Esophagus squamous epithelium (tissue), 5 donors: ENCODE results near the gene PGRMC2. TPM values are rescaled to one million over a fixed set of nuclear protein-coding genes. Genes with fewer than 3 reads are reported as not detected.
A peak's percentile ranks its signal among the peaks of the same experiment; 100 is the strongest.

Experiments
- DNase-seq: peaks from one replicate; lab custom pipeline; 2025; lab: John Stamatoyannopoulos, UW
- H3K27ac ChIP-seq, 4 donors: fragments of 200-600 bp; sonication (generic); one replicate each; pipeline ENCODE4 v1.5.1; 2016 to 2019; ENCODE audit warnings: mild to moderate bottlenecking in 1 of 4
- H3K27me3 ChIP-seq, 4 donors: fragments of 200-600 bp; sonication (generic); 1 replicate in 3 of 4; 2 replicates in 1 of 4; pipeline versions ENCODE4 v1.5.1 to v1.6.0; 2017 to 2021; ENCODE audit warnings: antibody characterized with exemption in 1 of 4
- H3K36me3 ChIP-seq, 3 donors: fragments of 200-600 bp; sonication (generic); one replicate each; pipeline ENCODE4 v1.5.1; 2016 to 2019
- H3K4me1 ChIP-seq, 3 donors: fragments of 200-600 bp; sonication (generic); one replicate each; pipeline ENCODE4 v1.5.1; 2017 to 2019
- H3K4me3 ChIP-seq, 4 donors: fragments of 200-600 bp; sonication (generic); 1 replicate in 3 of 4; 2 replicates in 1 of 4; pipeline ENCODE4 v1.5.1; 2016 to 2019; ENCODE audit warnings: mild to moderate bottlenecking in 2 of 4, moderate library complexity in 1 of 4
- H3K9me3 ChIP-seq, 3 donors: fragments of 200-600 bp; sonication (generic); one replicate each; pipeline ENCODE4 v1.5.1; 2016 to 2019
- POLR2A ChIP-seq, 4 donors: fragments of 450-650 bp; IDR thresholded peaks; one replicate each; pipeline ENCODE4 v1.6.1; 2017; ENCODE audit warnings: antibody characterized with exemption in 4 of 4, mild to moderate bottlenecking in 4 of 4, moderate library complexity in 3 of 4
- WGBS, 2 donors: methylation state at CpG; one replicate each; pipeline ENCODE4 v1.1.5; 2018; 5-methylcytosine and 5-hydroxymethylcytosine counted together
- intact Hi-C: fragments of 100-400 bp; cut with DNase I; formaldehyde crosslinking; loops from one replicate; pipeline ENCODE4 v1.15.0; 2022
- total RNA-seq, 4 donors: library from RNA; depleted of rRNA; stranded (reverse); fragments of >200 nt; gene quantifications; one replicate each; pipeline ENCODE4 v1.1.0, GENCODE V29; 2016
- TF ChIP-seq, protein P1 (sequence below), 6 experiments: fragments of 450-650 bp in 4 of 6; fragments of 200-600 bp in 2 of 6; sonication (generic) in 2 of 6; IDR thresholded peaks; one replicate each; pipeline ENCODE4 v1.5.1; 2016 to 2019; ENCODE audit warnings: antibody characterized with exemption in 6 of 6, mild to moderate bottlenecking in 4 of 6, moderate library complexity in 4 of 6
- donor health status: DM: yes; HTN: yes; CAD: no.

Gene PGRMC2
- total RNA-seq, 4 donors from 2014 or later = 13.6 to 39.3 (median 23.0) TPM

DNA sequence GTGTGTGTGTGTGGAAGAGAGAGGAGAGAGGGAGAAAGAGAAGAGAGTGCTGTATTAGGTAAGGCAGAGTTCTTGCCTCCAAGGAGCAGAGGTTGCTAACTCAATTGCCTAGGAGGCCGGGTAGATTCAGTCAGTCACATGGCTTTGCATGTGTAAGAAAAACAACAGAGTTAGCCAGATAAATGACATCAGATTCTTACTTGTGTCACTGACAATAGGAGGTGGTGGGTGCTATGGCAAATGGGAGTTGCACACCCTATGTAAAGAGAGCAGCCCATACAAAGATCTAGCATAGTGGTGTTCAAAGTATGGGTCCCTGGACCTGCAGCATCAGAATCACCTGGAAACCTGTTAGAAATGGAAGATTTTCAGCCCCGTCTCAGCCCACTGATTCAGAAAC is 14.4 kb upstream of the PGRMC2 start:
- no peaks in the 10 kb centered on the region for H3K36me3 ChIP-seq
- DNase-seq = no peak
- no peaks in the 10 kb centered on the region for H3K4me1 ChIP-seq
- WGBS, 2 donors = 45 to 66% methylated on average over 2 of the region's 2 CpGs
- no peak overlapping the region for H3K4me3 ChIP-seq
- TF ChIP-seq POLR2A (IDR thresholded peaks at IDR 0.05) = no peak
- TF ChIP-seq, protein P1, sequence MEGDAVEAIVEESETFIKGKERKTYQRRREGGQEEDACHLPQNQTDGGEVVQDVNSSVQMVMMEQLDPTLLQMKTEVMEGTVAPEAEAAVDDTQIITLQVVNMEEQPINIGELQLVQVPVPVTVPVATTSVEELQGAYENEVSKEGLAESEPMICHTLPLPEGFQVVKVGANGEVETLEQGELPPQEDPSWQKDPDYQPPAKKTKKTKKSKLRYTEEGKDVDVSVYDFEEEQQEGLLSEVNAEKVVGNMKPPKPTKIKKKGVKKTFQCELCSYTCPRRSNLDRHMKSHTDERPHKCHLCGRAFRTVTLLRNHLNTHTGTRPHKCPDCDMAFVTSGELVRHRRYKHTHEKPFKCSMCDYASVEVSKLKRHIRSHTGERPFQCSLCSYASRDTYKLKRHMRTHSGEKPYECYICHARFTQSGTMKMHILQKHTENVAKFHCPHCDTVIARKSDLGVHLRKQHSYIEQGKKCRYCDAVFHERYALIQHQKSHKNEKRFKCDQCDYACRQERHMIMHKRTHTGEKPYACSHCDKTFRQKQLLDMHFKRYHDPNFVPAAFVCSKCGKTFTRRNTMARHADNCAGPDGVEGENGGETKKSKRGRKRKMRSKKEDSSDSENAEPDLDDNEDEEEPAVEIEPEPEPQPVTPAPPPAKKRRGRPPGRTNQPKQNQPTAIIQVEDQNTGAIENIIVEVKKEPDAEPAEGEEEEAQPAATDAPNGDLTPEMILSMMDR (IDR thresholded peaks at IDR 0.05) = no peak
- intact Hi-C loops = no loop called here
- no peaks in the 10 kb centered on the region for H3K9me3 ChIP-seq
- H3K27me3 ChIP-seq = no peaks in the 10 kb centered on the region
- H3K27ac ChIP-seq = no peak overlapping the region

DNA sequence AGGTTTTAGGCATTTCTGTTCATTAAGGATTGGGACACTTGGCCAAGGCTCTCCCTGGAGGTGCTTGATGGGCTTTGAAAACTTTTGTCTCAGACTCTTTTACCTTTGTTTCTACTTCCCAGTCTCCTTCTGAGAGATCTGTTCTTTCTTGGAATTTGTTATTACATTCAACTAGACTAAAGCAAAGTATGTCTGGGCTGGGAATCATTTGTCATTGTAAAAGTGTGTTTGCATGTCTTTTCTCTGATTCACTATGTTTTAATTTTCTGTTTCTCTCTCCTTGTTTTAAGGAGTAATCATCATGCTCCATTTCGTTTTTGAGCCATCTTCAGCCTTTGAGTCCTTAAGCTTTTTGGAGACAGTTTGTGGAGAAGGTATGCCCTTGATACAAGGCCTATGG is 12.2 kb upstream of the PGRMC2 start:
- Histone ChIP-seq H3K9me3 (no peaks in the 10 kb centered on the region), H3K27ac (no peak overlapping the region), H3K36me3 (no peaks in the 10 kb centered on the region), H3K4me3 (no peak overlapping the region), H3K27me3 (no peaks in the 10 kb centered on the region), H3K4me1 (no peaks in the 10 kb centered on the region)
- 53 to 61% methylated on average over 1 of the region's 1 CpG for WGBS, 2 donors
- no peak for DNase-seq
- TF ChIP-seq POLR2A (IDR thresholded peaks at IDR 0.05) = no peak
- TF ChIP-seq, protein P1 (IDR thresholded peaks at IDR 0.05) = no peak
- intact Hi-C loops = no loop called here

DNA sequence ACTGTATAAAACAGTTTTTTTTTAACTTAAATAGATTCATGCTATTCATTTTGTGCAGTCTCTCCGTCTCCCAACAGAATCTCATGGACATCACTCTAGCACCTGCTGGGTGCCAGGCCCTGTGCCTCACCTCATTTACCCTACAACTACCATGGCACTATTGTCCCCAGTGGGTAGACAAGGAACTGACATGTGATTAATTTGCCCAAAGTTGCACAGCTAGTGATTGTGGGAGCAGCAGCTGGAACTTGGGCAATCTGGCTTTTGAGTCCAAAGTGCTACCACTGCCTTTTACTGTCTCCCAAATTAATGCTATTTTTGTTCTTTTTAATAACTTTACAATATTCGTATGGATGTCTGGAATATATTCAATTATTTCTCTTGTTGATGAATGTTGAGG is 11.2 kb upstream of the PGRMC2 start:
- H3K36me3 ChIP-seq = no peaks in the 10 kb centered on the region
- no peak overlapping the region for H3K4me3 ChIP-seq
- intact Hi-C loops = no loop called here
- no peaks in the 10 kb centered on the region for H3K4me1 ChIP-seq
- no peak for DNase-seq
- WGBS, 2 donors = 85 to 89% methylated on average over 2 of the region's 2 CpGs
- H3K27me3 ChIP-seq = no peaks in the 10 kb centered on the region
- no peak overlapping the region for H3K27ac ChIP-seq
- no peak for TF ChIP-seq POLR2A (IDR thresholded peaks at IDR 0.05)
- TF ChIP-seq, protein P1 (IDR thresholded peaks at IDR 0.05) = peak in 1 of 6 experiments; percentile 21
- H3K9me3 ChIP-seq = no peaks in the 10 kb centered on the region

DNA sequence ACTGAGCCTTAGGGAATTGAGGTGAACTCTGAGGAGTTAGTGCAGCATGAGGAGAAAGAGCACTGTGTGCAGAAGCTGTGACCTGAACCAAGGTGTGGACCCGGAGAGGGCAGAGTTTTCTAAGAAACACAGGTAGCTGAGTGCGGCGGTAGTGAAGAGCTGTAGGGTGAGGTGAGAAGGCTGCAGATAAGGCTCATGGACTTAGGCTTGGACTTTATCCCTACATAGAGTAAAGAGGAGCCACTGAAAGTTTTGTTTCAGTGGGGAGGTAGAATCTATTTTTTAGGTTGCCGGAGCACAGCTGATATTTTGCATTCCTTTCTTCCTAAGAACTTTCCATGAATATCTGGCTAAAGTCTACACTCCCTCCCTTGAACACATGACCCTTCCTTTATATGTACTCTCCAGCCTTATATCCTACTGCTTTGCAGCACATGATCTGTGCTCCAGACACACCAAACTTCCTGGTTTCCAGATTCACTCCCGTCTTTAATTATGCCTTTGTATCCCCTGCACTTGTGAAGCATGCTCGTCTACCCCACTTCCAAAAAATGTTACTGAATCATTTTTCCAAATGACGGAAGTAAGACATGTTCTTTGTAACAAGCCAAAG is 10.6 kb upstream of the PGRMC2 start:
- H3K4me1 ChIP-seq = no peaks in the 10 kb centered on the region
- TF ChIP-seq POLR2A (IDR thresholded peaks at IDR 0.05) = no peak
- TF ChIP-seq, protein P1 (IDR thresholded peaks at IDR 0.05) = no peak
- no peak for DNase-seq
- WGBS, 2 donors = 90 to 92% methylated on average over 7 of the region's 7 CpGs
- intact Hi-C loops = no loop called here
- H3K9me3 ChIP-seq = no peaks in the 10 kb centered on the region
- H3K27me3 ChIP-seq = no peaks in the 10 kb centered on the region
- H3K36me3 ChIP-seq = no peaks in the 10 kb centered on the region
- no peak overlapping the region for H3K27ac ChIP-seq
- H3K4me3 ChIP-seq = no peak overlapping the region

DNA sequence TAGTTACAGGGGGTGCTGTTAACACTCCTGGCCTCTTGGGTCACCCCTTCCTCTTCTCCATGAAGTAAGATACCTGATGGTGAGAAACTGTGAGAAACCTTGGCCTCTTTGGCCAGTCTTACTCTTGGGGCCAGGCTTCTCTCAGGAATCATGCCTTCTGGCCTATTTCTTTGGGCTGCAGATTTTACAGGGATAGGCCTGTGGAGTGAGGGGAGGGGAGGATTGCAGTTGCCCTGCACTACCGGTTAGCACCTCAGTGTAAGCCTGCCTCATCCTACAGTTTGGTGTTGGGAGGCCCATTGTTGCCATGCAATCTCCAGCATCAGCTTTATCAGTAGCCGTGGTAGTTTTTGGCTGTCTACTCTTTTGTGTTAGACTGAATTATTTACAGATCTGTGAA is 7.6 kb upstream of the PGRMC2 start:
- WGBS, 2 donors = 94% methylated on average over 2 of the region's 2 CpGs
- intact Hi-C loops = no loop called here
- TF ChIP-seq, protein P1 (IDR thresholded peaks at IDR 0.05) = no peak
- TF ChIP-seq POLR2A (IDR thresholded peaks at IDR 0.05) = no peak

More for the DNA sequence above, 7.6 kb upstream of the PGRMC2 start:
- no peaks in the 10 kb centered on the region for H3K9me3 ChIP-seq
- no peaks in the 10 kb centered on the region for H3K27me3 ChIP-seq
- DNase-seq = no peak
- no peak overlapping the region for H3K4me3 ChIP-seq
- peaks cover 0 to 10% (median 0%) of the 10 kb centered on the region in 3 donors for H3K4me1 ChIP-seq
- no peak overlapping the region for H3K27ac ChIP-seq
- no peaks in the 10 kb centered on the region for H3K36me3 ChIP-seq
